NCI-H1694 (cell line): Measurements from ENCODE around the gene ALDH4A1.

Experiments
- DNase-seq: peaks from one replicate; lab custom pipeline; 2025; lab: John Stamatoyannopoulos, UW

Gene ALDH4A1

GRCh38 chr1:18939398-18940302 is 37.3 kb upstream of the ALDH4A1 start:
- DNase-seq = no peak

DNA sequence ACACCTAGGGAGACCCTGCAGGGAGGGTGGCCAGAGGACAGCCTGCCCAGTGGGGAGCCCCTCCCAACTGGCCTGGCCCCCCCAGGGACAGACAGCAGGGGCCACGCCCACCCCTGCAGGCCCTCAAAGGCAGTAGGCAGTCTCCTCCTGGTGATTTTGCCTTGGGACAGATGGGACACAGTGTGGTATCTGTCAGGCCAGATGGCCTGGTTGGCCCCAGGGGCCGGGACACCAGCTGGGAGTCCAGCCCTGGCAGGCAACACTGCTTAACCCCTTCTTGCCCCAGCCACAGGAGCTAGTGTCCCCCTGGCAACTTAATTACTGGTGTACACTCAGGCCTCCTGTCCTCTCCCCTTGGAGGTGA is 36.3 kb upstream of the ALDH4A1 start:
- peak; percentile 47 for DNase-seq

GRCh38 chr1:18938008-18938706 is 35.8 kb upstream of the ALDH4A1 start:
- DNase-seq = no peak

DNA sequence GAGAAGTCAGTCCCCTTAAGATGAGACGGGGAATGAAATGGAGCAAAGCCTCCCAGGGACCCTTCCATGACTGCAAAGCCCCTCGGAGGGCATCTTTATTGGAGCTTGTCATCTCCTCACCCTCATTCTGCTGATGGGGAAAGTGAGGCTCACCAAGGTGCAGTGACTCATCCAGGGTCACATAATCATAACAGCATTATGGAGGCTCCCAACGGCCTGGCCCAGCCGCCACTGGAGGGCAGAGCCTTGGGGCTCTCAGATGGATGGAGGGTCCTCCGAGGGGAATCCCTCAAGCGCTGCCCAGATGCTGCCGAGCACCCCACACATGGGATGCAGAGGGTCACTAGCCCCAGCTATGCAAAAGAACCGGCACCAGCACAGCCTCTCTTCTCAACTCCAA is 35.2 kb upstream of the ALDH4A1 start:
- no peak for DNase-seq

GRCh38 chr1:18936814-18937481 is 34.6 kb upstream of the ALDH4A1 start:
- no peak for DNase-seq

DNA sequence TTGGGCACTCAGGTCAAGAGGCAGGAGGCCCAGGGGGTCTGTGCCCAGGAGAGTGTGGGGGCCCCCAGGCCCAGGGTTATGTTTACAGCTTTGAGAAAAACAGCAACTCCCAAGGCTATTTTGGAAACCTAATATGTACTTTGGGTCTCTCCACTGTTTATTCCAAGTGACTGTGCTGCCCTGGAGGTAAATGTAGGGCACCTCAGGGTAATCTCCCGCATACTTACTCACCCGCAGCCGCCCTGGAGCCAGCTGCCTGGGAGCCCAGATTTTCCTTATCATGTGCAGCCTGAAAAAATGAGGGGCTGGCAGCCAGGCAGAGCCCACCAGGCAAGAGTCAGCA is 34.1 kb upstream of the ALDH4A1 start:
- no peak for DNase-seq

GRCh38 chr1:18934205-18935000 is 32.0 kb upstream of the ALDH4A1 start:
- no peak for DNase-seq

- no peak for DNase-seq
Observed at GRCh38 chr1:18932879-18933278, 30.5 kb upstream of the ALDH4A1 start.

- no peak for DNase-seq
Observed at GRCh38 chr1:18932387-18932786, 30.0 kb upstream of the ALDH4A1 start.

GRCh38 chr1:18931730-18932129 is 29.4 kb upstream of the ALDH4A1 start:
- DNase-seq = no peak

DNA sequence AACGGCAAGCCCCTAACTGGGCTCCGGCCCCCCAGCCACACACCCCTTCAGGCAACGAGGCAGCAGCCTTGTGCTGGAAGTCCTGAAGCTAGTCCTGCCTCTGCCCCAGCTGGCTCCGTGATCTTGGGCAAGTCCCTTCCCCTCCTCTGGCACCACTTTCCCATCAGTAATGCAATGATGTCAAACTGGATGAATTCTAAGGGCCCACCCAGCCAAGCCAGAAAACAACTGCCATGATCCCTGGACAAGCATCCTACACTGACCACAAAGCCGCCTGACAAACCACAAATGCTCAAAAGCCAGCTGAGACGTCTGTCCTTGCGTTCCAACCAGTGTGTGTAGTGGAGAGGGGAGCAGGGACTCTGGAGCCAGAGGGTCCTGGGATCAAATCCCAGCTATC is 27.3 kb upstream of the ALDH4A1 start:
- DNase-seq = no peak

- no peak for DNase-seq
Observed at GRCh38 chr1:18928985-18929384, 26.6 kb upstream of the ALDH4A1 start.

- no peak for DNase-seq
Observed at GRCh38 chr1:18928406-18928805, 26.1 kb upstream of the ALDH4A1 start.

- no peak for DNase-seq
Observed at GRCh38 chr1:18927654-18928272, 25.4 kb upstream of the ALDH4A1 start.

GRCh38 chr1:18927082-18927653 is 24.8 kb upstream of the ALDH4A1 start:
- DNase-seq = no peak

GRCh38 chr1:18926315-18927081 is 24.1 kb upstream of the ALDH4A1 start:
- DNase-seq = no peak

DNA sequence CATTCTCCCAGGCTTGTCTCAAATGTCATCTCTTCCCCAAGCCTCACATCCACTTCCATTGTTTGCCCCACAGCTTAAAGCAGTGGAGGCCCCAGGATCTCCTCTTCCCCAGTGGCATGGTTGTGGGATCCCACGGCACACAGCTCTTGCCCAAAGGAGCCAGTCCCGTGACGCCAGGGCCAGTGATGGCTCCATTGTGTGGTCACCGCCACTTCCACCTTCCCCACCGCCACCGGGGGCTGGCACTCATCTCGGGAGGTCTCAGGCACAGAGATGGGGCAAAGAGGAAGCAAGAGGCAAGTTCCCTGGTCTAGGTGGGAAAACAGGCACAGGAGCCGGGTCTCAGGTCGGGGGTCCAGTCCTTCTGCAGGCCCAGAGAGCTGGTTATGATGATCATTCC is 22.9 kb upstream of the ALDH4A1 start:
- DNase-seq = no peak

GRCh38 chr1:18924221-18924691 is 21.9 kb upstream of the ALDH4A1 start:
- DNase-seq = no peak

GRCh38 chr1:18923756-18924211 is 21.4 kb upstream of the ALDH4A1 start:
- DNase-seq = no peak
